Osteocyte (in vitro differentiated cells): ENCODE measurements around the gene TRIM39. TPM values are rescaled to one million over a fixed set of nuclear protein-coding genes. Genes with fewer than 3 reads are reported as not detected.

ENCODE experiments used
- DNase-seq: peaks from one replicate; pipeline ENCODE4 v3.0.0; 2021; ENCODE audit warnings: mixed read lengths; ENCODE audit not compliant: unreplicated experiment; ENCODE audit errors: extremely low spot score
- H3K27ac Mint-ChIP-seq: one replicate; pipeline ENCODE4 v1.8.0; 2021; ENCODE audit warnings: mild to moderate bottlenecking, mixed read lengths; ENCODE audit not compliant: unreplicated experiment
- H3K27me3 Mint-ChIP-seq: one replicate; pipeline ENCODE4 v1.8.0; 2021; ENCODE audit warnings: mixed read lengths; ENCODE audit not compliant: unreplicated experiment
- H3K36me3 Mint-ChIP-seq: one replicate; pipeline ENCODE4 v1.8.0; 2021; ENCODE audit warnings: mixed read lengths; ENCODE audit not compliant: unreplicated experiment
- H3K4me1 Mint-ChIP-seq: one replicate; pipeline ENCODE4 v1.8.0; 2021; ENCODE audit warnings: mixed read lengths; ENCODE audit not compliant: unreplicated experiment
- H3K4me3 Mint-ChIP-seq: one replicate; pipeline ENCODE4 v1.8.0; 2021; ENCODE audit warnings: mild to moderate bottlenecking, moderate library complexity, mixed read lengths; ENCODE audit not compliant: unreplicated experiment
- H3K9me3 Mint-ChIP-seq: one replicate; pipeline ENCODE4 v1.8.0; 2021; ENCODE audit warnings: mixed read lengths; ENCODE audit not compliant: unreplicated experiment
- CTCF ChIP-seq: fragments of 200-600 bp; sonication (generic); IDR thresholded peaks from 2 replicates; pipeline ENCODE4 v1.5.0; 2021; ENCODE audit warnings: antibody characterized with exemption, mild to moderate bottlenecking, moderate library complexity
- total RNA-seq: library from RNA; stranded (reverse); gene quantifications from 2 replicates; pipeline ENCODE4 v1.2.1, GENCODE V29; 2021

Gene TRIM39
- total RNA-seq, 1 donor from 2014 or later: 14.8 TPM

- peak overlapping the region; percentile 81 for H3K4me3 Mint-ChIP-seq
- no peak overlapping the region for H3K27ac Mint-ChIP-seq
- no peaks in the 10 kb centered on the region for H3K36me3 Mint-ChIP-seq
- DNase-seq: no peak
- peaks cover 65% of the 10 kb centered on the region for H3K27me3 Mint-ChIP-seq
- peaks cover 6% of the 10 kb centered on the region for H3K9me3 Mint-ChIP-seq
- TF ChIP-seq CTCF: peak; percentile 86
- H3K4me1 Mint-ChIP-seq: peaks cover 7% of the 10 kb centered on the region
These were observed 31.2 kb downstream of the TRIM39 start for GRCh38 chr6:30357678-30358540.

- TF ChIP-seq CTCF: no peak
- no peak for DNase-seq
- H3K27me3 Mint-ChIP-seq: peaks cover 73% of the 10 kb centered on the region
These were observed 32.5 kb downstream of the TRIM39 start for GRCh38 chr6:30359276-30359675.

GRCh38 chr6:30360139-30360538 lies 33.4 kb downstream of the TRIM39 start:
- Mint-ChIP-seq H3K4me3 (no peak overlapping the region), H3K36me3 (no peaks in the 10 kb centered on the region), H3K9me3 (peaks cover 6% of the 10 kb centered on the region), H3K27ac (no peak overlapping the region), H3K27me3 (peaks cover 76% of the 10 kb centered on the region), H3K4me1 (peaks cover 7% of the 10 kb centered on the region)
- no peak for DNase-seq
- TF ChIP-seq CTCF: no peak

More at GRCh38 chr6:30359276-30359675, 32.5 kb downstream of the TRIM39 start:
- Mint-ChIP-seq H3K36me3 (no peaks in the 10 kb centered on the region), H3K4me3 (no peak overlapping the region), H3K9me3 (peaks cover 6% of the 10 kb centered on the region), H3K27ac (no peak overlapping the region), H3K4me1 (peaks cover 7% of the 10 kb centered on the region)

GRCh38 chr6:30361661-30362060 lies 34.9 kb downstream of the TRIM39 start:
- DNase-seq: no peak
- H3K27me3 Mint-ChIP-seq: peaks cover 88% of the 10 kb centered on the region
- no peaks in the 10 kb centered on the region for H3K36me3 Mint-ChIP-seq
- H3K4me1 Mint-ChIP-seq: peaks cover 7% of the 10 kb centered on the region
- TF ChIP-seq CTCF: no peak
- no peak overlapping the region for H3K27ac Mint-ChIP-seq
- peaks cover 6% of the 10 kb centered on the region for H3K9me3 Mint-ChIP-seq
- H3K4me3 Mint-ChIP-seq: no peak overlapping the region

- Mint-ChIP-seq H3K9me3 (peaks cover 6% of the 10 kb centered on the region), H3K4me1 (no peaks in the 10 kb centered on the region), H3K27me3 (peaks cover 80% of the 10 kb centered on the region), H3K4me3 (no peak overlapping the region), H3K36me3 (no peaks in the 10 kb centered on the region), H3K27ac (no peak overlapping the region)
- no peak for DNase-seq
- TF ChIP-seq CTCF: no peak
These were observed 36.7 kb downstream of the TRIM39 start for GRCh38 chr6:30363459-30363858.
